ENCODE data around the gene MAP4K1. TPM values are rescaled to one million over a fixed set of nuclear protein-coding genes. Genes with fewer than 3 reads are reported as not detected.
"Not testable (repeated sequence)": the region's sequence is repeated elsewhere in the genome, so short reads cannot be mapped to it uniquely, and the experiment has no call there.

Gene MAP4K1
- total RNA-seq, 1 donor from 2014 or later: not detected

- DNase-seq (ENCODE audit: extremely low read depth, low read depth, low spot score): no peak
Measured at GRCh38 chr19:38629568-38629967, 11.8 kb upstream of the MAP4K1 start.

- DNase-seq (ENCODE audit: extremely low read depth, low read depth, low spot score): no peak
Measured at GRCh38 chr19:38626401-38626800, 8.6 kb upstream of the MAP4K1 start.

- no peak for DNase-seq (ENCODE audit: extremely low read depth, low read depth, low spot score)
Measured at GRCh38 chr19:38624822-38625221, 7.1 kb upstream of the MAP4K1 start.

DNA sequence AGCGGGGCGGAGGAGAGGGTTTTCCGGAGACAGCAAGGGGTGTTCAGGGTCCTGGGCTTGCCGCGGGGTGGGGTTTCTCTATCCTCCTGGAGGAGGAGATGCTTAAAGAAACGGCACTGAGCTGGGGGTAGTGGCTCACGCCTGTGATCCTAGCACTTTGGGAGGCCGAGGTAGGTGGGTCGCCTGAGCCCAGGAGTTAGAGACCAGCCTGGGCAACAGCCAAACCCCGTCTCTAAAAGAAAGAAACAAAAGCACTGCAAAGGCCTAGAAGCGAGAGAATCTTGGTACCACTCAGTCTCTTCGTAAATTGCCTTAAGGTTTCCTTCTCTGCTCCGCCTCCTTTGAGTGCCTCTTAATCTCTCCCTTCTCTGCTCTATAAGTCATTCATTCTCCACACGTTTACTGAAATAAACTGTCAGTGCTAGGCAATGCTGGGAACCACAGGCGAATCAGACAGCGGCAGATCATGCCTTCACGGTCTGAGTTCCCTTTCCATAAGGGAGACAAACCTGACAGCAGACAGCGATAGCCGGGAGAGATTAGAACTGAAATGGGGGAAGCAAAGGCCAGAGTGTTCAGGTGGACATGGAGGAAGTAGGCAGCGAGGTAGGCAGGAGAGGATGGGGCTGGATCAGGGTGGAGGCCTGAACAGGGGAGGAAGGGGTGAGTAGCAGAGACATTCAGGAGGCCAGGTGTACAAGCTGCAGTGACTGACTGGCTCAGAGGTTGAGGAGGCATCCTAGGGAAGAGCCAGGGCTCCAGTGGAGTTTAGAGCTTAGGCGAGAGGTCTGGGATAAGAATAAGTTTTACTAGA lies 1.8 kb upstream of the MAP4K1 start:
- no peak for DNase-seq (ENCODE audit: extremely low read depth, low read depth, low spot score)

DNA sequence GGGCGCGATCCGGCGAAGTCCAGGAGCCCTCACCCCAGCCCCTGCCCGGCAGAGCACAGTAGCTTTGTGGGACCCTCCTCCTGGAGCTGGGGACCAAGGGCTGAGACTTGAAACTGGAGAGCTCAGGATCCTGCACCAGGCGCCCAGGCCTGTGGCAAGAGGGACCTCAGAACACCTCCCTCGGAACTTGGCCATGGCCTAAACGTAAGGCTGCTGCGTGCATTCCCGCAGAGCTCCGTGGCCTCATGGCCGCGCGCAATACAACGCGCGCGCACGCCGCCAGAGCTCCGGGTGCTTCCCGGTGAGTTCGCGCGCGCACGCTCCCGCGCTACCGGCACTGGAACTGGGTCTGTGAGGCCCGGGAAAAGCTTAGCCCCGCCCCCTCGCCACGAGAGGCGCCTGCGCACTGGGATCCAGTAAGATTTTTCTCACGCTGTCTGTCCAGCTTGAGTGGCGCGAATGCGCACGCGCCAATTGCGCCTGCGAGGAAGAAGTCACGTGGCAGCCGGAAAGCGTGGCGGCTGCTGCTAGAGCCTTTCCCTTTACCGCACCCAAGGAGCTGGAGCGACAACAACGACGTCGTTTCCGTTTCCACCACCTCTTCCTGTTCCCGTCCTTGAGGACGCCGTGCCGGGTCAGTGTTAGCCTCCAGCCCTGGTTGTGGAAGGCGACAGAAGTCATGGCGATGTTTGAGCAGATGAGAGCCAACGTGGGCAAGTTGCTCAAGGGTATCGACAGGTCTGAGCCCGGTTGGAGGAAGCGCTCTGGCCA lies 1.0 kb upstream of the MAP4K1 start, which contains the start of gene EIF3K:
TSS of gene EIF3K (plus strand) at position 599 of the 771 bp plus-strand sequence. CDS start at position 680, 81 bp downstream.
- peak; percentile 90 for DNase-seq (ENCODE audit: extremely low read depth, low read depth, low spot score)

GRCh38 chr19:38617283-38617763 lies 430 bp downstream of the MAP4K1 start:
- DNase-seq (ENCODE audit: extremely low read depth, low read depth, low spot score): no peak

GRCh38 chr19:38616265-38616664 lies 1.5 kb downstream of the MAP4K1 start:
- no peak for DNase-seq (ENCODE audit: extremely low read depth, low read depth, low spot score)

GRCh38 chr19:38615007-38615581 lies 2.7 kb downstream of the MAP4K1 start:
- DNase-seq (ENCODE audit: extremely low read depth, low read depth, low spot score): no peak

- DNase-seq (ENCODE audit: extremely low read depth, low read depth, low spot score): no peak
Measured at GRCh38 chr19:38614289-38614688, 3.5 kb downstream of the MAP4K1 start.

DNA sequence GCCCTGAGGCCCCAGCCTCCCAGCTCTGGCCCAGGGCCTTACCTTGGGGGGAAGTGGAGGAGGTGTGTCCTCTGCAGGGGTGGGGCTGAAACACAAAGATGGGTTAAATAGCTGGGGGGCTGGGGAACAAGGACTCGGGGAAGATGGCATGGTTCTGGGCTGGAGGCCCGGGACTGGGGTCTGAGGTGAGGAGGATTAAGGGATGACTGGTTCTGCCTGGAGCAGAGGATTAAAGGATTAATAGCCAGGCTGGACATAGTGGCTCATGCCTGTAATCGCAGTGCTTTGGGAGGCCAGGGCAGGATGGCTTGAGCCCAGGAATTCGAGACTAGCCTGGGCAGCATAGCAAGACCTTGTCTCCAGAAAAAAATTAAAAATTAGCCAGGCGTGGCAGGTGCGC lies 11.6 kb downstream of the MAP4K1 start:
- no peak for DNase-seq (ENCODE audit: extremely low read depth, low read depth, low spot score)

DNA sequence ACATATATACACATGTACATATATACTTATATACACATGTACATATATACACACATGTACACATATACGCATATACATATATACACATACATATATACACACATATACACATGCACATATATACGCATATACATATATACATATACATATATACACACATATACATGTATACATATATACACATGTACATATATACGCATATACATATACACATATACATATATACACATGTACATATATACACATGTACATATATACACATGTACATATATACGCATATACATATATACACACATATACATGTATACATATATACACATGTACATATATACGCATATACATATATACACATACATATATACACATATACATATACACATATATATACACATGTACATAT lies 14.9 kb downstream of the MAP4K1 start:
- DNase-seq (ENCODE audit: extremely low read depth, low read depth, low spot score): not testable (repeated sequence)

GRCh38 chr19:38599722-38600121 lies 18.0 kb downstream of the MAP4K1 start:
- DNase-seq (ENCODE audit: extremely low read depth, low read depth, low spot score): no peak

GRCh38 chr19:38597075-38597474 lies 20.7 kb downstream of the MAP4K1 start:
- DNase-seq (ENCODE audit: extremely low read depth, low read depth, low spot score): no peak

- DNase-seq (ENCODE audit: extremely low read depth, low read depth, low spot score): no peak
Measured at GRCh38 chr19:38596057-38596981, 21.4 kb downstream of the MAP4K1 start.

DNA sequence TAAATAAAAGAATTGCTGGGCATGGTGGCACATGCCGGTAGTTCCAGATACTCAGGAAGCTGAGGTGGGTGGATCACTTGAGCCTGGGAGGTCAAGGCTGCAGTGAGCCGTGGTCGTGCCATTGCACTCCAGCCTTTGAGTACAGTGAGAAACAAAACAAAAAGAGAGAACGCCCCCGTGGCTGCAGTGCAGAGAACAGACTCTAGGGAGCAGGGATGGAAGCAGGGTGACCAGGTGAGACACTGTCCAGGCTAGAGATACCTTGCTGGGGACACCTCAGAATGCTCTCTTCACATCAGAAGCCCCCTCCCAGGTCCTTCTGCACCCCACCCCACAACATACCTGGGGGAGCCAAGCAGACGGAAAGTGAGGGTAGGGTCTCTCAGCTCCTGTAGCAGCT lies 24.8 kb downstream of the MAP4K1 start:
- no peak for DNase-seq (ENCODE audit: extremely low read depth, low read depth, low spot score)

GRCh38 chr19:38588041-38588440 lies 29.7 kb downstream of the MAP4K1 start:
- DNase-seq (ENCODE audit: extremely low read depth, low read depth, low spot score): no peak

- DNase-seq (ENCODE audit: extremely low read depth, low read depth, low spot score): no peak
Measured at GRCh38 chr19:38587562-38587961, 30.2 kb downstream of the MAP4K1 start.

DNA sequence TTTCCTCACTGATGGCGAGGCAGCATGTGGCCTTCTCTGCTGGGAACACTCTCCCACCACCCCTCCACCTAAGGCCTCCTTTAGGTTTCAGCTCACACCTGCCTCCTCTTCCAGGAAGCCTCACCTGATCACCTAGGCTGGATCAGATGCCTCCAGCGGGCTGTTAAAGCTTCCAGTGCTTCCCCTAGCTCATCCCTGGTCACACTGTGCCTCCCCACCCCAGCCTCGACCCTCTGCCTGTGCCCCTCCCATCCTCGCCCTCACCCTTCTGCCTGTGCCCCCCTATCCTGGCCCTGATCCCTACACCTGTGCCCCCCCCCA lies 33.8 kb downstream of the MAP4K1 start:
- no peak for DNase-seq (ENCODE audit: extremely low read depth, low read depth, low spot score)

DNA sequence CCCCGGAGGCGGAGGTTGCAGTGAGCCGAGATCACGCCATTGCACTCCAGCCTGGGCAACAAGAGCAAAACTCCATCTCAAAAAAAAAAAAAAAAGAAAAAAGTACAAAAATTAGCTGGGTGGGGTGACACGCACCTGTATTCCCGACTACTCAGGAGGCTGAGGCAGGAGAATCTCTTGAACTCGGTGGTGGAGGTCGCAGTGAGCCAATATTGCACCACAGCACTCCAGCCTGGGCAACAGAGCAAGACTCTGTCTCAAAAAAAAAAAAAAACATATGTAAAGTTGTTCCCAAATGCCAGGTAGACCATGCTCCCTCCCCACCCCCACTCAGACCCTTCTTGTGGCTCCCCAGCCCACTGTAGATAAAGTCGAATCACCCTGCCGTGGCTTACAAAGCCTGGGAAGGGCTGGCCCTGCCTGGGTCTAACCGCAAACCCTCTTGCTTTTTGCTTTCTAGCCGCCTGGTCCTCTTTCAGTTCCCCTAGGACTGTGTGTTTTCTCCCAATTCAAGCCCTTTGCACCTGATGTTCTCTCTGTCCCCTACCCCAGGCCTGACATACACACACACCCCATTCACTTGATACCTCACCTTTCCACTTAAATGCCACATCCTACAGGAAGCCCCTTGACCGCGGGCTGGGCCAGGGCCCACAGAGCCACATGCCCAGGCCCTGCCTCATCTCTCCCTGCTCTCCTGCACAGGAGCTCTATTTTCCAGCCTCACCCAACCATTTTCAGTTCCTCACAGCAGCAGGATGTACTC lies 34.4 kb downstream of the MAP4K1 start:
- no peak for DNase-seq (ENCODE audit: extremely low read depth, low read depth, low spot score)

DNA sequence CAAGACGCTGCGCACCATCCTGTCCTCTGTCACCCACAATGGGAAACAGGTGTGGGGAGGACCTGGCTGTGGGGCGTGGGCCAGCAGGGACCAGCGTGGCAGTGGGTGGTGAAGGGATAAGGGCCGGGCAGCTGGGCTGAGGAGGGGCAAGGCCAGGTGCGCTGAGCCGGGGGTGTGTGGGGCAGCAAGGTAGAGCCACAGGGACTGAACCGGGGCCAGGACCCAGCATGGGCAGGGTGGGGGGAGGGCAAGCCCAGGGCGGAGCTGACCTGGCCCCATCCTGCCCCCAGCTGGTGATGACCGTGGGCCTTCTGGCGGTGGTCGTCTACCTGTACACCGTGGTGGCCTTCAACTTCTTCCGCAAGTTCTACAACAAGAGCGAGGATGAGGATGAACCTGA lies 37.7 kb downstream of the MAP4K1 start:
- DNase-seq (ENCODE audit: extremely low read depth, low read depth, low spot score): no peak
